A673 (cell line): ENCODE measurements around the gene PAK1. TPM values are rescaled to one million over a fixed set of nuclear protein-coding genes. Genes with fewer than 3 reads are reported as not detected.

Experiments used
- BruUV-seq: library from RNA; stranded (reverse); fragments of 400-500 nt; replicated peaks from 2 replicates; lab custom pipeline; 2021; lab: Mats Ljungman, UMichigan
- CTCF ChIA-PET: fragments of 300-600 bp; sonication (Branson Sonifier 250); formaldehyde crosslinking; loops from one replicate; lab custom pipeline; 2022; ENCODE audit warnings: antibody characterized with exemption; lab: Charles Lee
- POLR2A ChIA-PET: fragments of 300-600 bp; sonication (Branson Sonifier 250); formaldehyde crosslinking; loops from one replicate; lab custom pipeline; 2022; ENCODE audit warnings: antibody characterized with exemption; ENCODE audit not compliant: low non-redundant PET; lab: Charles Lee
- DNase-seq: peaks from one replicate; pipeline ENCODE4 v3.0.0-alpha.2; 2015; ENCODE audit warnings: low spot score
- H3K27ac ChIP-seq: fragments of 200-600 bp; sonication (generic); 2 replicates; pipeline ENCODE4 v1.5.1; 2016; ENCODE audit warnings: mixed run types, low read depth, mild to moderate bottlenecking, mixed read lengths, antibody characterized with exemption, low read length; ENCODE audit not compliant: poor library complexity, severe bottlenecking
- H3K27me3 ChIP-seq: fragments of 200-600 bp; sonication (generic); replicated peaks from 2 replicates; pipeline ENCODE4 v1.6.1; 2017; ENCODE audit warnings: mixed run types, low read depth, mild to moderate bottlenecking, mixed read lengths, antibody characterized with exemption, low read length; ENCODE audit not compliant: insufficient read depth, poor library complexity
- H3K36me3 ChIP-seq: fragments of 200-600 bp; sonication (generic); 2 replicates; pipeline ENCODE4 v1.6.1; 2016; ENCODE audit warnings: mixed run types, mild to moderate bottlenecking, mixed read lengths, antibody characterized with exemption, low read length; ENCODE audit not compliant: insufficient read depth, poor library complexity, severe bottlenecking
- H3K4me1 ChIP-seq: fragments of 200-600 bp; sonication (generic); 2 replicates; pipeline ENCODE4 v1.6.1; 2017; ENCODE audit warnings: mixed run types, mild to moderate bottlenecking, mixed read lengths, antibody characterized with exemption, low read length; ENCODE audit not compliant: insufficient read depth, poor library complexity, severe bottlenecking
- H3K4me3 ChIP-seq: fragments of 200-600 bp; sonication (generic); 2 replicates; pipeline ENCODE4 v1.5.1; 2016; ENCODE audit warnings: low read depth, mixed run types, mild to moderate bottlenecking, mixed read lengths, low read length; ENCODE audit not compliant: poor library complexity, severe bottlenecking
- H3K9me3 ChIP-seq: fragments of 200-600 bp; sonication (generic); 2 replicates; pipeline ENCODE4 v1.6.1; 2016; ENCODE audit warnings: mixed run types, low read depth, mild to moderate bottlenecking, mixed read lengths, antibody characterized with exemption, low read length; ENCODE audit not compliant: poor library complexity, severe bottlenecking
- CTCF ChIP-seq: fragments of 300-800, 200-600 bp; sonication (generic); conservative IDR thresholded peaks from 2 replicates; pipeline ENCODE4 v1.5.1; 2017; ENCODE audit warnings: low read depth, mild to moderate bottlenecking, antibody characterized with exemption, low read length, moderate library complexity, mixed read lengths
- EZH2 ChIP-seq: fragments of 200-600 bp; sonication (generic); IDR thresholded peaks from 2 replicates; pipeline ENCODE4 v1.6.1; 2017; ENCODE audit warnings: borderline replicate concordance, low read depth, mild to moderate bottlenecking, mixed read lengths, antibody characterized with exemption, low read length; ENCODE audit not compliant: poor library complexity, severe bottlenecking
- intact Hi-C: fragments of 100-400 bp; cut with micrococcal nuclease; formaldehyde crosslinking; loops from one replicate; pipeline ENCODE4 v1.10.0; 2022; ENCODE audit not compliant: unreplicated experiment
- total RNA-seq: library from RNA; stranded (reverse); gene quantifications from 2 replicates; pipeline ENCODE4 v1.2.3, GENCODE V29; 2021

PAK1 gene
- total RNA-seq, 1 experiment from 2014 or later = 44.2 TPM

GRCh38 chr11:77422687-77423086 is 51.2 kb downstream of the PAK1 start:
- Histone ChIP-seq H3K27ac (no peak overlapping the region), H3K9me3 (no peaks in the 10 kb centered on the region), H3K4me3 (no peak overlapping the region), H3K4me1 (no peaks in the 10 kb centered on the region), H3K36me3 (no peaks in the 10 kb centered on the region), H3K27me3 (no peaks in the 10 kb centered on the region)
- BruUV-seq = no TSS peak
- no peak for DNase-seq
- POLR2A ChIA-PET = no interaction called here
- intact Hi-C loops = no loop called here
- CTCF ChIA-PET = no interaction called here
- TF ChIP-seq CTCF (no peak), EZH2 (no peak)

- BruUV-seq = no TSS peak
- intact Hi-C loops = no loop called here
- CTCF ChIA-PET = no interaction called here
Observed at GRCh38 chr11:77421041-77421723, 52.7 kb downstream of the PAK1 start.

GRCh38 chr11:77418971-77419597 is 54.8 kb downstream of the PAK1 start:
- no peak overlapping the region for H3K4me3 ChIP-seq
- CTCF ChIA-PET = no interaction called here
- no peak for TF ChIP-seq CTCF
- no peak for TF ChIP-seq EZH2
- no peak for DNase-seq
- H3K9me3 ChIP-seq = no peaks in the 10 kb centered on the region
- no peak overlapping the region for H3K27ac ChIP-seq
- H3K27me3 ChIP-seq = no peaks in the 10 kb centered on the region
- no peaks in the 10 kb centered on the region for H3K4me1 ChIP-seq
- no TSS peak for BruUV-seq
- POLR2A ChIA-PET = no interaction called here
- intact Hi-C loops = no loop called here
- no peaks in the 10 kb centered on the region for H3K36me3 ChIP-seq

More at GRCh38 chr11:77421041-77421723, 52.7 kb downstream of the PAK1 start:
- Histone ChIP-seq H3K9me3 (no peaks in the 10 kb centered on the region), H3K4me3 (no peak overlapping the region), H3K4me1 (no peaks in the 10 kb centered on the region), H3K36me3 (no peaks in the 10 kb centered on the region), H3K27ac (no peak overlapping the region), H3K27me3 (no peaks in the 10 kb centered on the region)
- TF ChIP-seq CTCF (no peak), EZH2 (no peak)
- no peak for DNase-seq
- POLR2A ChIA-PET = no interaction called here
